Measurements from ENCODE around the gene PPP1R37. TPM values are rescaled to one million over a fixed set of nuclear protein-coding genes. Genes with fewer than 3 reads are reported as not detected.

PPP1R37 gene
- total RNA-seq, 1 experiment from 2014 or later: 20.4 TPM

- TF ChIP-seq POLR2AphosphoS5 (IDR thresholded peaks at IDR 0.05; ENCODE audit: low read depth, low read length) (no peak), REST (IDR thresholded peaks at IDR 0.05; ENCODE audit: insufficient read depth in 1 of 2, low read depth in 2 of 2, low read length in 1 of 2) (no peak), CTCF (IDR thresholded peaks at IDR 0.05) (no peak), TCF7L2 (IDR thresholded peaks at IDR 0.05; ENCODE audit: low read depth, low read length) (no peak), SIN3A (IDR thresholded peaks at IDR 0.05; ENCODE audit: borderline replicate concordance, insufficient read depth, low read depth, low read length) (no peak)
- peaks cover 45% of the 10 kb centered on the region for H3K4me1 ChIP-seq (ENCODE audit: control insufficient read depth, insufficient read depth, low read length)
- H3K4me3 ChIP-seq (ENCODE audit: low read depth in 2 of 2, low read length in 2 of 2): peak overlapping the region in 1 of 2 experiments; percentile 6; a peak in 1 of 4 replicates
- CTCF ChIA-PET: no interaction called here
- peak overlapping the region; percentile 48; the same call in 1 of the 2 replicates for H3K27ac ChIP-seq (ENCODE audit: low read length)
- no TSS peak for BruUV-seq (replicated peaks)
- intact Hi-C loops (cut with micrococcal nuclease; ENCODE audit: unreplicated experiment) (no loop called here), in situ Hi-C loops (cut with HindIII; ENCODE audit: low pct_unique_long_range_greater_than_20kb, low sequenced_read_pairs) (no loop called here)
- no peaks in the 10 kb centered on the region for H3K36me3 ChIP-seq (ENCODE audit: control insufficient read depth, insufficient read depth, low read length)
- H3K27me3 ChIP-seq (ENCODE audit: control insufficient read depth, insufficient read depth, low read length): no peaks in the 10 kb centered on the region
- H3K9me3 ChIP-seq (ENCODE audit: control insufficient read depth, insufficient read depth, low read depth, low read length): no peaks in the 10 kb centered on the region
- ATAC-seq (no peak), DNase-seq (ENCODE audit: low read depth, low spot score) (no peak)
- POLR2A ChIA-PET: interaction anchor here (0.7 kb wide), 1 partner anchor 140 kb away, joined by 3 read pairs; no protein-coding TSS in a partner anchor
Observed at GRCh38 chr19:45098521-45099466, 5.8 kb downstream of the PPP1R37 start.

GRCh38 chr19:45099467-45100191 lies 6.7 kb downstream of the PPP1R37 start:
- Histone ChIP-seq H3K27me3 (ENCODE audit: control insufficient read depth, insufficient read depth, low read length) (no peaks in the 10 kb centered on the region), H3K9me3 (ENCODE audit: control insufficient read depth, insufficient read depth, low read depth, low read length) (no peaks in the 10 kb centered on the region), H3K4me1 (ENCODE audit: control insufficient read depth, insufficient read depth, low read length) (peaks cover 45% of the 10 kb centered on the region), H3K27ac (ENCODE audit: low read length) (0 out of 2 replicates have a peak overlapping the region, but pooled peaks have one; percentile 29), H3K36me3 (ENCODE audit: control insufficient read depth, insufficient read depth, low read length) (no peaks in the 10 kb centered on the region), H3K4me3 (ENCODE audit: low read depth in 2 of 2, low read length in 2 of 2) (no peak overlapping the region)
- CTCF ChIA-PET: no interaction called here
- BruUV-seq (replicated peaks): no TSS peak
- DNase-seq (ENCODE audit: low read depth, low spot score) (no peak), ATAC-seq (peak; percentile 5; the same call in 1 of the 2 replicates)
- intact Hi-C loops (cut with micrococcal nuclease; ENCODE audit: unreplicated experiment): no loop called here
- POLR2A ChIA-PET: no interaction called here
- in situ Hi-C loops (cut with HindIII; ENCODE audit: low pct_unique_long_range_greater_than_20kb, low sequenced_read_pairs): no loop called here
- TF ChIP-seq CTCF (IDR thresholded peaks at IDR 0.05) (no peak), TCF7L2 (IDR thresholded peaks at IDR 0.05; ENCODE audit: low read depth, low read length) (no peak), POLR2AphosphoS5 (IDR thresholded peaks at IDR 0.05; ENCODE audit: low read depth, low read length) (no peak), REST (IDR thresholded peaks at IDR 0.05; ENCODE audit: insufficient read depth in 1 of 2, low read depth in 2 of 2, low read length in 1 of 2) (no peak), SIN3A (IDR thresholded peaks at IDR 0.05; ENCODE audit: borderline replicate concordance, insufficient read depth, low read depth, low read length) (no peak)
